D721Med (cell line): ENCODE results near the gene GRM2.

Experiments
- DNase-seq: peaks from one replicate; pipeline ENCODE4 v3.0.0; 2011; ENCODE audit warnings: low spot score; ENCODE audit not compliant: insufficient read length
- FAIRE-seq: peaks from 2 replicates; lab custom pipeline; 2011; peaks lifted over from hg19 to GRCh38; lab: Jason Lieb, UNC
- CTCF ChIP-seq: IDR thresholded peaks from 2 replicates; pipeline ENCODE4 v1.5.1; 2012; ENCODE audit warnings: mild to moderate bottlenecking, control low read depth; ENCODE audit not compliant: insufficient read depth; ENCODE audit errors: missing control alignments

GRM2 gene

GRCh38 chr3:51696954-51697353 is 9.9 kb upstream of the GRM2 start:
- TF ChIP-seq CTCF: no peak
- no peak for FAIRE-seq
- DNase-seq: no peak

- FAIRE-seq (no peak), DNase-seq (no peak)
- no peak for TF ChIP-seq CTCF
Observed at GRCh38 chr3:51698209-51698608, 8.7 kb upstream of the GRM2 start.

- no peak for FAIRE-seq
- DNase-seq: no peak
- no peak for TF ChIP-seq CTCF
Observed at GRCh38 chr3:51700403-51700802, 6.5 kb upstream of the GRM2 start.

- FAIRE-seq (no peak), DNase-seq (no peak)
- no peak for TF ChIP-seq CTCF
Observed at GRCh38 chr3:51702156-51702555, 4.7 kb upstream of the GRM2 start.

- FAIRE-seq (no peak), DNase-seq (peak; percentile 11)
- no peak for TF ChIP-seq CTCF
Observed at GRCh38 chr3:51703068-51703760, 3.7 kb upstream of the GRM2 start.

GRCh38 chr3:51703761-51704510 is 2.9 kb upstream of the GRM2 start:
- no peak for FAIRE-seq
- no peak for TF ChIP-seq CTCF
- DNase-seq: peak; percentile 13

GRCh38 chr3:51704511-51704950 is 2.3 kb upstream of the GRM2 start:
- no peak for TF ChIP-seq CTCF
- FAIRE-seq: no peak
- no peak for DNase-seq
